K562 (cell line): ENCODE results near the gene WNT7A. TPM values are rescaled to one million over a fixed set of nuclear protein-coding genes. Genes with fewer than 3 reads are reported as not detected.

ENCODE experiments used
- ATAC-seq: fragments of 200-7000 bp; cut with Tn5 transposase; 3 replicates; pipeline ENCODE4 v1.9.1; 2020; ENCODE audit warnings: moderate library complexity
- BruUV-seq: library from RNA; stranded (reverse); fragments of 400-500 nt; replicated peaks from 2 replicates; lab custom pipeline; 2021; lab: Mats Ljungman, UMichigan
- CTCF ChIA-PET: fragments of 300-600 bp; formaldehyde crosslinking; extraction: SDS; loops from one replicate; lab custom pipeline; 2021; ENCODE audit warnings: low intra/inter-chr PET ratio; lab: Yijun Ruan, JAX
- POLR2A ChIA-PET: fragments of 300-600, 350-650 bp; sonication (Branson Sonifier 250); formaldehyde crosslinking; extraction: SDS; loops from one replicate; lab custom pipeline; 2021; ENCODE audit warnings: antibody characterized with exemption, inconsistent platforms; lab: Yijun Ruan, JAX
- DNase-seq, 4 experiments: peaks; one replicate each; pipeline versions ENCODE4 v3.0.0 to v3.0.0-alpha.2; 2011 to 2018; ENCODE audit warnings: low spot score in 3 of 4, mixed read lengths in 3 of 4; ENCODE audit errors: extremely low read depth in 1 of 4
- FAIRE-seq: peaks from 2 replicates; lab custom pipeline; 2011; peaks lifted over from hg19 to GRCh38; lab: Jason Lieb, UNC
- H2AFZ ChIP-seq: 2 replicates; pipeline ENCODE4 v1.6.0; 2011; ENCODE audit warnings: low read depth, low read length, control low read depth, inconsistent platforms
- H3K27ac ChIP-seq: fragments of 200-600 bp; 3 replicates; pipeline ENCODE4 v1.8.0; 2011; ENCODE audit warnings: low read depth, mild to moderate bottlenecking, control low read depth, inconsistent platforms, low read length, moderate library complexity, mixed read lengths; ENCODE audit errors: extremely low read depth
- H3K27me3 ChIP-seq, 2 experiments: fragments of 300-600 bp in 1 of 2; 2 replicates in 1 of 2; 3 replicates in 1 of 2; pipeline versions ENCODE4 v1.6.0 to v1.8.0; 2011; ENCODE audit warnings: inconsistent platforms in 2 of 2, low read length in 2 of 2, mild to moderate bottlenecking in 1 of 2, mixed read lengths in 1 of 2, moderate library complexity in 1 of 2; ENCODE audit not compliant: control insufficient read depth in 2 of 2, insufficient read depth in 2 of 2
- H3K36me3 ChIP-seq: fragments of 300-600 bp; 3 replicates; pipeline ENCODE4 v1.8.0; 2011; ENCODE audit warnings: mild to moderate bottlenecking, low read length, inconsistent platforms; ENCODE audit not compliant: control insufficient read depth, insufficient read depth
- H3K4me1 ChIP-seq, 2 experiments: fragments of 200-600 bp in 1 of 2; replicated peaks in 1 of 2; 2 replicates in 1 of 2; 3 replicates in 1 of 2; pipeline versions ENCODE4 v1.5.1 to v1.8.0; 2011; ENCODE audit warnings: inconsistent platforms in 2 of 2, low read length in 2 of 2, mild to moderate bottlenecking in 1 of 2, mixed read lengths in 1 of 2, moderate library complexity in 1 of 2; ENCODE audit not compliant: control insufficient read depth in 2 of 2, insufficient read depth in 2 of 2
- H3K4me2 ChIP-seq: 2 replicates; pipeline ENCODE4 v1.6.1; 2011; ENCODE audit warnings: low read length, control low read depth, inconsistent platforms, mixed read lengths; ENCODE audit not compliant: insufficient read depth
- H3K4me3 ChIP-seq: fragments of 200-600 bp; sonication (generic), shearing (Covaris generic); 2 replicates; pipeline ENCODE4 v1.5.1; 2016; ENCODE audit warnings: control low read depth, inconsistent platforms
- H3K79me2 ChIP-seq: fragments of 200-600 bp; 3 replicates; pipeline ENCODE4 v1.8.0; 2011; ENCODE audit warnings: low read length, inconsistent platforms; ENCODE audit not compliant: control insufficient read depth, insufficient read depth
- H3K9ac ChIP-seq, 2 experiments: 2 replicates each; pipeline versions ENCODE4 v1.6.0 to v1.6.1; 2011; ENCODE audit warnings: low read depth in 2 of 2, low read length in 2 of 2, control low read depth in 1 of 2, inconsistent platforms in 1 of 2, mild to moderate bottlenecking in 1 of 2, mixed read lengths in 1 of 2; ENCODE audit not compliant: insufficient read depth in 1 of 2
- H3K9me1 ChIP-seq: one replicate; pipeline ENCODE4 v1.6.0; 2011; ENCODE audit warnings: inconsistent platforms, mild to moderate bottlenecking, low read length, moderate library complexity; ENCODE audit not compliant: control insufficient read depth, insufficient read depth
- H3K9me3 ChIP-seq: replicated peaks from 2 replicates; pipeline ENCODE4 v1.5.1; 2011; ENCODE audit warnings: low read depth, low read length, inconsistent platforms; ENCODE audit not compliant: control insufficient read depth, insufficient read depth
- H4K20me1 ChIP-seq: replicated peaks from 2 replicates; pipeline ENCODE4 v1.6.1; 2011; ENCODE audit warnings: low read length, inconsistent platforms, mixed read lengths; ENCODE audit not compliant: control insufficient read depth, insufficient read depth
- ATF1 ChIP-seq, 2 experiments: fragments of 450-650 bp in 1 of 2; IDR thresholded peaks; 2 replicates each; pipeline ENCODE4 v1.6.1; 2016; ENCODE audit warnings: missing compliant biosample characterization in 1 of 2, missing genetic modification characterization in 1 of 2
- IRF2 ChIP-seq: sonication (generic); formaldehyde crosslinking; IDR thresholded peaks from 2 replicates; pipeline ENCODE4 v1.8.1; 2022; ENCODE audit warnings: mild to moderate bottlenecking, missing genetic modification reagents
- KLF10 ChIP-seq: fragments of 250-450 bp; sonication (Bioruptor Pico); IDR thresholded peaks from 2 replicates; pipeline ENCODE4 v1.6.1; 2021; ENCODE audit warnings: matching md5 sums
- PCBP1 ChIP-seq: fragments of 200-400 bp; formaldehyde crosslinking; IDR thresholded peaks from 2 replicates; pipeline ENCODE4 v1.6.1; 2018; ENCODE audit warnings: mild to moderate bottlenecking, low read depth, low read length; ENCODE audit not compliant: poor library complexity, severe bottlenecking
- PHB2 ChIP-seq: fragments of 450-650 bp; IDR thresholded peaks from 2 replicates; pipeline ENCODE4 v1.6.1; 2017; ENCODE audit warnings: low read depth
- RBM15 ChIP-seq: fragments of 200-400 bp; formaldehyde crosslinking; IDR thresholded peaks from 2 replicates; pipeline ENCODE4 v1.6.1; 2018; ENCODE audit warnings: mild to moderate bottlenecking, low read length, moderate library complexity; ENCODE audit not compliant: insufficient read depth
- ZNF324 ChIP-seq: fragments of 250-450 bp; sonication (Bioruptor Pico); IDR thresholded peaks from 2 replicates; pipeline ENCODE4 v1.4.0; 2020; ENCODE audit warnings: mild to moderate bottlenecking
- ZNF561 ChIP-seq: fragments of 450-650 bp; formaldehyde crosslinking; conservative IDR thresholded peaks from 2 replicates; pipeline ENCODE4 v1.4.0; 2020; ENCODE audit warnings: mild to moderate bottlenecking, moderate library complexity
- ZNF79 ChIP-seq: fragments of 250-450 bp; sonication (Bioruptor Pico); IDR thresholded peaks from 2 replicates; pipeline ENCODE4 v1.4.0; 2020; ENCODE audit warnings: low read depth, mild to moderate bottlenecking, moderate library complexity
- ZZZ3 ChIP-seq: fragments of 450-650 bp; IDR thresholded peaks from 2 replicates; pipeline ENCODE4 v1.6.1; 2016; ENCODE audit warnings: antibody characterized with exemption, mild to moderate bottlenecking, moderate library complexity
- WGBS: fragments of 100-300 bp; shearing (Covaris generic); methylation state at CpG from one replicate; pipeline ENCODE4 v1.1.6; 2016; ENCODE audit warnings: low coverage, mixed read lengths; ENCODE audit not compliant: insufficient coverage; ENCODE audit errors: missing lambda C conversion rate; 5-methylcytosine and 5-hydroxymethylcytosine counted together
- in situ Hi-C: fragments of 300-500 bp; cut with MboI; formaldehyde crosslinking; loops from 4 replicates; pipeline ENCODE4 v1.15.0; 2018; ENCODE audit warnings: inconsistent platforms, mixed read lengths
- intact Hi-C: fragments of 100-400 bp; cut with micrococcal nuclease; formaldehyde crosslinking; loops from 2 replicates; pipeline ENCODE4 v1.14.2; 2022
- polyA plus RNA-seq, 8 experiments: library from polyadenylated mRNA; depleted of rRNA in 4 of 8; stranded (reverse) in 5 of 8; unstranded in 3 of 8; fragments of >200 nt; fragmentation: Nextera tagmentation in 2 of 8; fragmentation: Illumina TruSeq in 1 of 8; extraction: Ambion mirVana in 2 of 8; extraction: Trizol in 1 of 8; gene quantifications; 2 replicates each; pipeline versions ENCODE4 v1.2.1 to v1.2.3, GENCODE V29; 2011 to 2014; ENCODE audit warnings: inconsistent platforms in 1 of 8, missing spikeins in 1 of 8
- total RNA-seq, 7 experiments: library from RNA; depleted of rRNA in 6 of 7; stranded (reverse); fragments of >200 nt in 6 of 7; fragmentation: Illumina TruSeq in 2 of 7; extraction: Trizol in 2 of 7; gene quantifications; 2 replicates each; pipeline versions ENCODE4 v1.2.1 to v1.2.3, GENCODE V29; 2011 to 2021; ENCODE audit warnings: low replicate concordance in 1 of 7
- TF ChIP-seq, protein P1 (sequence below): fragments of 250-450 bp; sonication (Bioruptor Pico); IDR thresholded peaks from 2 replicates; pipeline ENCODE4 v1.5.0; 2022; ENCODE audit warnings: mild to moderate bottlenecking
- TF ChIP-seq, protein P2 (sequence below): fragments of 250-450 bp; sonication (Bioruptor Pico); IDR thresholded peaks from 2 replicates; pipeline ENCODE4 v1.4.0; 2020
- TF ChIP-seq, protein P3 (sequence below): IDR thresholded peaks from 2 replicates; pipeline ENCODE4 v1.6.1; 2016; ENCODE audit warnings: missing genetic modification characterization, missing compliant biosample characterization
- TF ChIP-seq, protein P4 (sequence below): fragments of 250-450 bp; sonication (Bioruptor Pico); IDR thresholded peaks from 2 replicates; pipeline ENCODE4 v1.8.0; 2021; ENCODE audit warnings: moderate library complexity, mild to moderate bottlenecking, inconsistent platforms

WNT7A gene
- total and polyA plus RNA-seq, 9 of the 15 experiments (the other 6 are each of a cell fraction or from before 2014, with no cell fraction given), result 0.03 TPM; not detected in 8

DNA sequence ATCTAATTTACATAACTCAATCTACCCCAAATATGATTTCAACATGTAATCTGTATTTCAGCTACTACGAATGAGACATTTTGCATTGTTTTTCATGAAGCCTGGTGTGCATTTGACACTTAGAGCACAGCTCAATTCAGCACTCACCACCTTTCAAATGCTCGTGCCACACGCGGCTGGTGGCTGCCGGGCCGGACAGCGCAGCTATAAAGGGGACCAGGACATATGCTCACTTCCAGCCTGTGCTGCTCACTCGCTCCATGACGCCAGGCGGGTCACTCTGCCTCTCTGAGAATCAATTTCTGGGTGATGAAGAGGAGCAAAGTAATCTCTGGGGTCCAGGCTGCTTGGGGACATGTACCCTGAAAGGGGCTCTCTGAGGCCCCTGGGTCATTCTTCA is 93.1 kb downstream of the WNT7A start (continued):
- TF ChIP-seq RBM15 (no peak), ATF1 (CRISPR knock-in tag; IDR thresholded peaks at IDR 0.05) (no peak), ATF1 (tag; IDR thresholded peaks at IDR 0.05) (no peak), IRF2 (CRISPR knock-in tag) (no peak)
- TF ChIP-seq, protein P1, sequence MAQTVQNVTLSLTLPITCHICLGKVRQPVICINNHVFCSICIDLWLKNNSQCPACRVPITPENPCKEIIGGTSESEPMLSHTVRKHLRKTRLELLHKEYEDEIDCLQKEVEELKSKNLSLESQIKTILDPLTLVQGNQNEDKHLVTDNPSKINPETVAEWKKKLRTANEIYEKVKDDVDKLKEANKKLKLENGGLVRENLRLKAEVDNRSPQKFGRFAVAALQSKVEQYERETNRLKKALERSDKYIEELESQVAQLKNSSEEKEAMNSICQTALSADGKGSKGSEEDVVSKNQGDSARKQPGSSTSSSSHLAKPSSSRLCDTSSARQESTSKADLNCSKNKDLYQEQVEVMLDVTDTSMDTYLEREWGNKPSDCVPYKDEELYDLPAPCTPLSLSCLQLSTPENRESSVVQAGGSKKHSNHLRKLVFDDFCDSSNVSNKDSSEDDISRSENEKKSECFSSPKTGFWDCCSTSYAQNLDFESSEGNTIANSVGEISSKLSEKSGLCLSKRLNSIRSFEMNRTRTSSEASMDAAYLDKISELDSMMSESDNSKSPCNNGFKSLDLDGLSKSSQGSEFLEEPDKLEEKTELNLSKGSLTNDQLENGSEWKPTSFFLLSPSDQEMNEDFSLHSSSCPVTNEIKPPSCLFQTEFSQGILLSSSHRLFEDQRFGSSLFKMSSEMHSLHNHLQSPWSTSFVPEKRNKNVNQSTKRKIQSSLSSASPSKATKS (CRISPR knock-in tag), result no peak
- TF ChIP-seq, protein P2, sequence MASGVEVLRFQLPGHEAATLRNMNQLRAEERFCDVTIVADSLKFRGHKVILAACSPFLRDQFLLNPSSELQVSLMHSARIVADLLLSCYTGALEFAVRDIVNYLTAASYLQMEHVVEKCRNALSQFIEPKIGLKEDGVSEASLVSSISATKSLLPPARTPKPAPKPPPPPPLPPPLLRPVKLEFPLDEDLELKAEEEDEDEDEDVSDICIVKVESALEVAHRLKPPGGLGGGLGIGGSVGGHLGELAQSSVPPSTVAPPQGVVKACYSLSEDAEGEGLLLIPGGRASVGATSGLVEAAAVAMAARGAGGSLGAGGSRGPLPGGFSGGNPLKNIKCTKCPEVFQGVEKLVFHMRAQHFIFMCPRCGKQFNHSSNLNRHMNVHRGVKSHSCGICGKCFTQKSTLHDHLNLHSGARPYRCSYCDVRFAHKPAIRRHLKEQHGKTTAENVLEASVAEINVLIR (CRISPR knock-in tag), result no peak
- TF ChIP-seq, all 486 proteins: peak for 0

DNA sequence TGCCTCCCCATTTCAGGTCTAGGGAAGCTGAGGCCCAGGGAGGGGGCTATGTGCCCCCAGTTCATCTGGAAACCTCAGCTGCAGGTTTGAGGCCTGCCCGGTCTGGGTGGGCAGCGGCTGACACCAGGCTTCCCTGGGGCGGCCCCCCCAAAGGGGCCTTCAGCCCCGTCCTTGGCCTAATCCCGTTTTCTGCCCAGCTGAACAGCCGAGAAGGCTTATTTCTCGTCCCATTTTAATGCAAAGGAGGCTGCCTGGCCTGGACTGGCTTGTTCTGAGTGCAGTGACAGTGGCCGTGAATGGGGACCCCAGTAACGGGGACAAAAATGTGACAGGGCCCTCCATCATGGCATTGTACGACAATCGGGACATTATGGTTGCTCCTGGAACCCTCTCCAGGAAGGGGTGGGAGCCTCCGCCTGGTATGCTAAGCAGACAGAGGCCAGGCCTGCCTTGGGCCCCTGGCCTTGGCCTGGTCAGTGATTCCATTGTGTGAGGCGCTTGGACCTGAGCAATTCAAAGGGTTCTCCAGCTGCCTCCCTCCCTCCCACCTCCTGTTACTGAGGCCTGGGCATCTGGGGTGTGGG is 93.9 kb downstream of the WNT7A start:
- no peaks in the 10 kb centered on the region for H3K9me1 ChIP-seq
- CTCF ChIA-PET, result no interaction called here
- no peaks in the 10 kb centered on the region for H3K79me2 ChIP-seq
- TF ChIP-seq KLF10 (CRISPR knock-in tag) (no peak), ZNF561 (no peak), PCBP1 (no peak), ZNF324 (CRISPR knock-in tag) (no peak), ZNF79 (no peak), PHB2 (no peak), ZZZ3 (no peak)
- TF ChIP-seq, protein P3, sequence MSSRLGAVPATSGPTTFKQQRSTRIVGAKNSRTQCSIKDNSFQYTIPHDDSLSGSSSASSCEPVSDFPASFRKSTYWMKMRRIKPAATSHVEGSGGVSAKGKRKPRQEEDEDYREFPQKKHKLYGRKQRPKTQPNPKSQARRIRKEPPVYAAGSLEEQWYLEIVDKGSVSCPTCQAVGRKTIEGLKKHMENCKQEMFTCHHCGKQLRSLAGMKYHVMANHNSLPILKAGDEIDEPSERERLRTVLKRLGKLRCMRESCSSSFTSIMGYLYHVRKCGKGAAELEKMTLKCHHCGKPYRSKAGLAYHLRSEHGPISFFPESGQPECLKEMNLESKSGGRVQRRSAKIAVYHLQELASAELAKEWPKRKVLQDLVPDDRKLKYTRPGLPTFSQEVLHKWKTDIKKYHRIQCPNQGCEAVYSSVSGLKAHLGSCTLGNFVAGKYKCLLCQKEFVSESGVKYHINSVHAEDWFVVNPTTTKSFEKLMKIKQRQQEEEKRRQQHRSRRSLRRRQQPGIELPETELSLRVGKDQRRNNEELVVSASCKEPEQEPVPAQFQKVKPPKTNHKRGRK (tag), result no peak
- TF ChIP-seq, protein P4, sequence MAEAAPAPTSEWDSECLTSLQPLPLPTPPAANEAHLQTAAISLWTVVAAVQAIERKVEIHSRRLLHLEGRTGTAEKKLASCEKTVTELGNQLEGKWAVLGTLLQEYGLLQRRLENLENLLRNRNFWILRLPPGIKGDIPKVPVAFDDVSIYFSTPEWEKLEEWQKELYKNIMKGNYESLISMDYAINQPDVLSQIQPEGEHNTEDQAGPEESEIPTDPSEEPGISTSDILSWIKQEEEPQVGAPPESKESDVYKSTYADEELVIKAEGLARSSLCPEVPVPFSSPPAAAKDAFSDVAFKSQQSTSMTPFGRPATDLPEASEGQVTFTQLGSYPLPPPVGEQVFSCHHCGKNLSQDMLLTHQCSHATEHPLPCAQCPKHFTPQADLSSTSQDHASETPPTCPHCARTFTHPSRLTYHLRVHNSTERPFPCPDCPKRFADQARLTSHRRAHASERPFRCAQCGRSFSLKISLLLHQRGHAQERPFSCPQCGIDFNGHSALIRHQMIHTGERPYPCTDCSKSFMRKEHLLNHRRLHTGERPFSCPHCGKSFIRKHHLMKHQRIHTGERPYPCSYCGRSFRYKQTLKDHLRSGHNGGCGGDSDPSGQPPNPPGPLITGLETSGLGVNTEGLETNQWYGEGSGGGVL (CRISPR knock-in tag), result no peak
- TF ChIP-seq, all 486 proteins: peak for 0
- Histone ChIP-seq H3K9ac (no peak overlapping the region), H3K4me3 (no peak overlapping the region), H3K27ac (no peak overlapping the region), H2AFZ (no peak overlapping the region), H3K4me2 (no peak overlapping the region), H4K20me1 (0 out of 2 replicates have a peak, but pooled peaks cover 11% of the 10 kb centered on the region), H3K27me3 (peaks cover 65 to 91% of the 10 kb centered on the region in 2 experiments; a peak in 4 of 5 replicates), H3K36me3 (no peaks in the 10 kb centered on the region), H3K9me3 (no peaks in the 10 kb centered on the region), H3K4me1 (no peaks in the 10 kb centered on the region)
- intact Hi-C loops, result no loop called here
- ATAC-seq (no peak), FAIRE-seq (no peak), DNase-seq (no peak)
- in situ Hi-C loops, result no loop called here
- WGBS, result 2% methylated on average over 13 of the region's 13 CpGs
- BruUV-seq, result no TSS peak
- POLR2A ChIA-PET, result no interaction called here
